Prostate gland (tissue), 2 donors: ENCODE results near the gene SORT1. TPM values are rescaled to one million over a fixed set of nuclear protein-coding genes. Genes with fewer than 3 reads are reported as not detected.

Experiments
- DNase-seq: peaks from one replicate; pipeline ENCODE4 v3.0.0-alpha.2; 2019; ENCODE audit warnings: low spot score
- H3K27ac ChIP-seq, 2 donors: fragments of 200-600 bp; sonication (generic); 2 replicates each; pipeline ENCODE4 v1.5.1; 2017 to 2019
- H3K27me3 ChIP-seq: fragments of 200-600 bp; sonication (generic); replicated peaks from 2 replicates; pipeline ENCODE4 v1.5.1; 2019; ENCODE audit not compliant: insufficient read depth
- H3K36me3 ChIP-seq, 2 donors: fragments of 200-600 bp; sonication (generic); 1 replicate in 1 of 2; 2 replicates in 1 of 2; pipeline versions ENCODE4 v1.5.1 to v1.8.1; 2017 to 2019
- H3K4me1 ChIP-seq: fragments of 200-600 bp; sonication (generic); replicated peaks from 2 replicates; pipeline ENCODE4 v1.5.1; 2019
- H3K4me3 ChIP-seq, 2 donors: fragments of 200-600 bp; sonication (generic); 2 replicates each; pipeline ENCODE4 v1.5.1; 2017 to 2019
- H3K9me3 ChIP-seq: fragments of 200-600 bp; sonication (generic); 2 replicates; pipeline ENCODE4 v1.5.1; 2017
- POLR2A ChIP-seq: fragments of 450-650 bp; IDR thresholded peaks from one replicate; pipeline ENCODE4 v1.6.1; 2016; ENCODE audit warnings: antibody characterized with exemption, mild to moderate bottlenecking
- POLR2AphosphoS5 ChIP-seq: sonication (generic); formaldehyde crosslinking; IDR thresholded peaks from one replicate; pipeline ENCODE4 v1.6.1; 2017; ENCODE audit warnings: antibody characterized with exemption
- WGBS: methylation state at CpG from one replicate; pipeline ENCODE4 v1.1.5; 2018; 5-methylcytosine and 5-hydroxymethylcytosine counted together
- intact Hi-C: fragments of 100-400 bp; cut with DNase I; formaldehyde crosslinking; loops from one replicate; pipeline ENCODE4 v1.14.2; 2022
- total RNA-seq, 2 donors: library from RNA; depleted of rRNA; stranded (reverse); fragments of >200 nt; gene quantifications; one replicate each; pipeline ENCODE4 v1.1.0, GENCODE V29; 2016
- TF ChIP-seq, protein P1 (sequence below), 4 experiments: fragments of 200-600 bp in 2 of 4; fragments of 450-650 bp in 2 of 4; sonication (generic) in 2 of 4; IDR thresholded peaks; 1 replicate in 3 of 4; 2 replicates in 1 of 4; pipeline ENCODE4 v1.5.1; 2016 to 2019; ENCODE audit warnings: antibody characterized with exemption in 4 of 4, mild to moderate bottlenecking in 2 of 4, moderate library complexity in 2 of 4

Gene SORT1
- total RNA-seq, 2 donors from 2014 or later: 34.0 to 164 TPM

- no peak overlapping the region for H3K4me3 ChIP-seq
- no peaks in the 10 kb centered on the region for H3K4me1 ChIP-seq
- intact Hi-C loops: no loop called here
- no peaks in the 10 kb centered on the region for H3K9me3 ChIP-seq
- 54% methylated on average over 8 of the region's 8 CpGs for WGBS
- TF ChIP-seq POLR2AphosphoS5: peak; percentile 28
- TF ChIP-seq, protein P1, sequence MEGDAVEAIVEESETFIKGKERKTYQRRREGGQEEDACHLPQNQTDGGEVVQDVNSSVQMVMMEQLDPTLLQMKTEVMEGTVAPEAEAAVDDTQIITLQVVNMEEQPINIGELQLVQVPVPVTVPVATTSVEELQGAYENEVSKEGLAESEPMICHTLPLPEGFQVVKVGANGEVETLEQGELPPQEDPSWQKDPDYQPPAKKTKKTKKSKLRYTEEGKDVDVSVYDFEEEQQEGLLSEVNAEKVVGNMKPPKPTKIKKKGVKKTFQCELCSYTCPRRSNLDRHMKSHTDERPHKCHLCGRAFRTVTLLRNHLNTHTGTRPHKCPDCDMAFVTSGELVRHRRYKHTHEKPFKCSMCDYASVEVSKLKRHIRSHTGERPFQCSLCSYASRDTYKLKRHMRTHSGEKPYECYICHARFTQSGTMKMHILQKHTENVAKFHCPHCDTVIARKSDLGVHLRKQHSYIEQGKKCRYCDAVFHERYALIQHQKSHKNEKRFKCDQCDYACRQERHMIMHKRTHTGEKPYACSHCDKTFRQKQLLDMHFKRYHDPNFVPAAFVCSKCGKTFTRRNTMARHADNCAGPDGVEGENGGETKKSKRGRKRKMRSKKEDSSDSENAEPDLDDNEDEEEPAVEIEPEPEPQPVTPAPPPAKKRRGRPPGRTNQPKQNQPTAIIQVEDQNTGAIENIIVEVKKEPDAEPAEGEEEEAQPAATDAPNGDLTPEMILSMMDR (IDR thresholded peaks at IDR 0.05): no peak
- DNase-seq: no peak
- H3K27ac ChIP-seq: peak overlapping the region; percentile 42 to 55
- no peaks in the 10 kb centered on the region for H3K36me3 ChIP-seq
- H3K27me3 ChIP-seq: no peaks in the 10 kb centered on the region
Observed at GRCh38 chr1:109304226-109304920, 93.3 kb downstream of the SORT1 start.

- Histone ChIP-seq H3K4me3 (no peak overlapping the region), H3K27ac (no peak overlapping the region), H3K9me3 (no peaks in the 10 kb centered on the region), H3K4me1 (no peaks in the 10 kb centered on the region), H3K27me3 (no peaks in the 10 kb centered on the region), H3K36me3 (no peaks in the 10 kb centered on the region)
- TF ChIP-seq POLR2AphosphoS5: no peak
- no peak for TF ChIP-seq POLR2A
- intact Hi-C loops: no loop called here
- 90% methylated on average over 5 of the region's 5 CpGs for WGBS
- DNase-seq: no peak
Observed at GRCh38 chr1:109301874-109302273, 95.8 kb downstream of the SORT1 start.

- no peaks in the 10 kb centered on the region for H3K36me3 ChIP-seq
- no peak overlapping the region for H3K27ac ChIP-seq
- H3K27me3 ChIP-seq: no peaks in the 10 kb centered on the region
- no peaks in the 10 kb centered on the region for H3K4me1 ChIP-seq
- H3K4me3 ChIP-seq: no peak overlapping the region
- intact Hi-C loops: no loop called here
- WGBS: 89% methylated on average over 16 of the region's 16 CpGs
- TF ChIP-seq, protein P1 (IDR thresholded peaks at IDR 0.05): no peak
- TF ChIP-seq POLR2AphosphoS5 (no peak), POLR2A (no peak)
- H3K9me3 ChIP-seq: no peaks in the 10 kb centered on the region
- DNase-seq: no peak
Observed at GRCh38 chr1:109300650-109301151, 97.0 kb downstream of the SORT1 start.

DNA sequence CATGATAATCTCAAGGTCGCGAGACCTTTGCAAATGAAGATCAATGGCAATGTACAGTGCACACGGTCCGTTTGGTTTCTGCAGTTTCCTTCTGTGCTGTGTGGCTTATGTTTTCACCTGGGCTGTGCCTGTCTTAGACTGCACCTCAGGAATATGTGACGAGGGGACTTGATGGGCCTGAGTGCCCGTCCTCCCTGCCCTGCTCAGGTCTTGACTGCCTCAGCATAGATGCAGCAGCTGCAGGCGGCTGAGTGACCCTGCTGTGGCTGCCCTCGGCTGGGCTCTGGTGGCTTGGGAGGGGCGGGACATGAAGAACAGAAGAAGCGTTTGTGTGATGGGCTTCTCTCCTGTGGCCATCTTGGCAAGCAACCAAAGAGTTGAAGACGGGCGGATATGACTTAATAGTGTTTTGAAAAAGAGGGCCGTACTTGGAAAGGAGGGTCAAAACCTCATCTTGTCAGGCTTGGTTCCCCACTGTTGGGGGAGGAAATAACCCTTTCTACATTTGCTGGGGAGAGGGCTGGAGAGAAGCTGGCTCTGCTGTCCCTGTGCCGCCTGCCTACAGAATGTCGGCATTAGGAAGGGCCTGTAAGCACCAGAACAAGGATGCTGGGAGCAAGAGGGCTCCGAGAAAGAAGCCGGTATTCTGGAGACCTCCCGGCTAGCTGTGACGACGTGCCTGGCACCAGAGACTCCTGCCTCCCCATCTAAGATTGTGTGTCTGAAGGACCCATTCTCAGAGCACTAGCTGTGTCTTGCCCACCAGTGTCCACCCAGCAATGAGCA is 98.0 kb downstream of the SORT1 start:
- DNase-seq: no peak
- Histone ChIP-seq H3K27me3 (no peaks in the 10 kb centered on the region), H3K9me3 (no peaks in the 10 kb centered on the region), H3K36me3 (no peaks in the 10 kb centered on the region), H3K4me1 (no peaks in the 10 kb centered on the region), H3K4me3 (no peak overlapping the region), H3K27ac (peak overlapping the region in 1 of 2 donors; percentile 61)
- TF ChIP-seq, protein P1 (IDR thresholded peaks at IDR 0.05): no peak
- no peak for TF ChIP-seq POLR2A
- no peak for TF ChIP-seq POLR2AphosphoS5
- 76% methylated on average over 20 of the region's 20 CpGs for WGBS
- intact Hi-C loops: no loop called here

GRCh38 chr1:109298666-109299557 is 98.8 kb downstream of the SORT1 start:
- peak; percentile 24 for TF ChIP-seq POLR2AphosphoS5
- TF ChIP-seq POLR2A: no peak
- TF ChIP-seq, protein P1 (IDR thresholded peaks at IDR 0.05): no peak
- WGBS: 11% methylated on average over 11 of the region's 11 CpGs
- H3K4me3 ChIP-seq: no peak overlapping the region
- DNase-seq: peak; percentile 30
- intact Hi-C loops: no loop called here
- no peaks in the 10 kb centered on the region for H3K27me3 ChIP-seq
- H3K9me3 ChIP-seq: no peaks in the 10 kb centered on the region
- no peaks in the 10 kb centered on the region for H3K36me3 ChIP-seq
- no peaks in the 10 kb centered on the region for H3K4me1 ChIP-seq
- H3K27ac ChIP-seq: peak overlapping the region; percentile 49 to 61
